Sigmoid colon (tissue), 7 donors: ENCODE measurements around the gene C19orf73. TPM values are rescaled to one million over a fixed set of nuclear protein-coding genes. Genes with fewer than 3 reads are reported as not detected.

ENCODE experiments used
- DNase-seq: peaks from one replicate; pipeline ENCODE4 v3.0.0-alpha.2; 2019
- H3K27ac ChIP-seq, 4 donors: fragments of 200-600 bp; sonication (generic); one replicate each; pipeline ENCODE4 v1.5.1; 2016 to 2019; ENCODE audit warnings: mild to moderate bottlenecking in 1 of 4
- H3K27me3 ChIP-seq, 3 donors: fragments of 200-600 bp; sonication (generic); one replicate each; pipeline ENCODE4 v1.5.1; 2019; ENCODE audit warnings: mild to moderate bottlenecking in 1 of 3
- H3K36me3 ChIP-seq, 4 donors: fragments of 200-600 bp; sonication (generic); one replicate each; pipeline ENCODE4 v1.5.1; 2016 to 2019
- H3K4me1 ChIP-seq, 4 donors: fragments of 200-600 bp; sonication (generic); one replicate each; pipeline ENCODE4 v1.5.1; 2017 to 2019
- H3K4me3 ChIP-seq, 4 donors: fragments of 200-600 bp; sonication (generic); one replicate each; pipeline ENCODE4 v1.5.1; 2017 to 2019; ENCODE audit warnings: mild to moderate bottlenecking in 2 of 4, moderate library complexity in 1 of 4
- H3K9me3 ChIP-seq, 4 donors: fragments of 200-600 bp in 3 of 4; sonication (generic) in 3 of 4; one replicate each; pipeline versions ENCODE4 v1.5.1 to v1.6.1; 2013 to 2019
- EP300 ChIP-seq, 4 donors: sonication (generic); formaldehyde crosslinking; IDR thresholded peaks; one replicate each; pipeline ENCODE4 v1.6.1; 2017; ENCODE audit warnings: antibody characterized with exemption in 4 of 4
- POLR2A ChIP-seq, 2 donors: fragments of 450-650 bp; IDR thresholded peaks; one replicate each; pipeline ENCODE4 v1.6.1; 2016; ENCODE audit warnings: antibody characterized with exemption in 2 of 2, mild to moderate bottlenecking in 2 of 2, moderate library complexity in 2 of 2
- POLR2AphosphoS5 ChIP-seq, 4 donors: sonication (generic); formaldehyde crosslinking; IDR thresholded peaks; one replicate each; pipeline ENCODE4 v1.6.1; 2017; ENCODE audit warnings: antibody characterized with exemption in 4 of 4
- WGBS, 2 donors: extraction: QIAGEN DNeasy Blood & Tissue Kit; methylation state at CpG; one replicate each; pipeline ENCODE4 v1.1.7; 2013; 5-methylcytosine and 5-hydroxymethylcytosine counted together
- intact Hi-C: fragments of 100-400 bp; cut with DNase I; formaldehyde crosslinking; loops from one replicate; pipeline ENCODE4 v1.15.1; 2023
- polyA plus RNA-seq, 3 donors: library from polyadenylated mRNA; stranded (reverse); fragments of 200-250 nt; gene quantifications; one replicate each; pipeline ENCODE4 v1.2.3, GENCODE V29; 2013
- total RNA-seq, 4 donors: library from RNA; depleted of rRNA; stranded (reverse); fragments of >200 nt; gene quantifications; one replicate each; pipeline ENCODE4 v1.1.0, GENCODE V29; 2016
- TF ChIP-seq, protein P1 (sequence below), 4 experiments: fragments of 450-650 bp in 3 of 4; fragments of 200-600 bp in 1 of 4; IDR thresholded peaks; one replicate each; pipeline ENCODE4 v1.5.1; 2016 to 2019; ENCODE audit warnings: antibody characterized with exemption in 4 of 4, mild to moderate bottlenecking in 3 of 4, moderate library complexity in 2 of 4
- donor health status: healthy with polysubstance abuse.
- donor health status: Bipolar disorder and iron deficiency.
- donor health status: healthy.

C19orf73 gene
- total and polyA plus RNA-seq, 7 donors, result 1.6 to 5.1 (median 2.3) TPM; not detected in 1

GRCh38 chr19:49151267-49152118 lies 32.5 kb upstream of the C19orf73 start:
- 3 to 9% methylated on average over 45 of the region's 45 CpGs for WGBS, 2 donors
- no peak overlapping the region for H3K4me3 ChIP-seq
- no peaks in the 10 kb centered on the region for H3K9me3 ChIP-seq
- peaks cover 0 to 37% (median 32%) of the 10 kb centered on the region in 4 donors for H3K4me1 ChIP-seq
- DNase-seq, result peak; percentile 78
- TF ChIP-seq, protein P1, sequence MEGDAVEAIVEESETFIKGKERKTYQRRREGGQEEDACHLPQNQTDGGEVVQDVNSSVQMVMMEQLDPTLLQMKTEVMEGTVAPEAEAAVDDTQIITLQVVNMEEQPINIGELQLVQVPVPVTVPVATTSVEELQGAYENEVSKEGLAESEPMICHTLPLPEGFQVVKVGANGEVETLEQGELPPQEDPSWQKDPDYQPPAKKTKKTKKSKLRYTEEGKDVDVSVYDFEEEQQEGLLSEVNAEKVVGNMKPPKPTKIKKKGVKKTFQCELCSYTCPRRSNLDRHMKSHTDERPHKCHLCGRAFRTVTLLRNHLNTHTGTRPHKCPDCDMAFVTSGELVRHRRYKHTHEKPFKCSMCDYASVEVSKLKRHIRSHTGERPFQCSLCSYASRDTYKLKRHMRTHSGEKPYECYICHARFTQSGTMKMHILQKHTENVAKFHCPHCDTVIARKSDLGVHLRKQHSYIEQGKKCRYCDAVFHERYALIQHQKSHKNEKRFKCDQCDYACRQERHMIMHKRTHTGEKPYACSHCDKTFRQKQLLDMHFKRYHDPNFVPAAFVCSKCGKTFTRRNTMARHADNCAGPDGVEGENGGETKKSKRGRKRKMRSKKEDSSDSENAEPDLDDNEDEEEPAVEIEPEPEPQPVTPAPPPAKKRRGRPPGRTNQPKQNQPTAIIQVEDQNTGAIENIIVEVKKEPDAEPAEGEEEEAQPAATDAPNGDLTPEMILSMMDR (IDR thresholded peaks at IDR 0.05), result no peak
- TF ChIP-seq POLR2AphosphoS5 (IDR thresholded peaks at IDR 0.05), result no peak
- TF ChIP-seq POLR2A (IDR thresholded peaks at IDR 0.05), result no peak
- no peak for TF ChIP-seq EP300 (IDR thresholded peaks at IDR 0.05)
- peaks cover 0 to 2% (median 0%) of the 10 kb centered on the region in 3 donors for H3K27me3 ChIP-seq
- intact Hi-C loops, result no loop called here
- H3K27ac ChIP-seq, result peak overlapping the region; percentile 76 to 85 (median 79)
- no peaks in the 10 kb centered on the region for H3K36me3 ChIP-seq

GRCh38 chr19:49150944-49151243 lies 32.0 kb upstream of the C19orf73 start:
- Histone ChIP-seq H3K27me3 (peaks cover 0 to 2% (median 0%) of the 10 kb centered on the region in 3 donors), H3K9me3 (no peaks in the 10 kb centered on the region), H3K4me3 (peak overlapping the region; percentile 47 to 72 (median 64)), H3K4me1 (peaks cover 0 to 43% (median 37%) of the 10 kb centered on the region in 4 donors), H3K27ac (peak overlapping the region; percentile 76 to 85 (median 79)), H3K36me3 (no peaks in the 10 kb centered on the region)
- intact Hi-C loops, result no loop called here
- TF ChIP-seq EP300 (IDR thresholded peaks at IDR 0.05), result no peak
- TF ChIP-seq, protein P1 (IDR thresholded peaks at IDR 0.05), result no peak
- no peak for TF ChIP-seq POLR2A (IDR thresholded peaks at IDR 0.05)
- TF ChIP-seq POLR2AphosphoS5 (IDR thresholded peaks at IDR 0.05), result no peak
- DNase-seq, result no peak
- 1 to 8% methylated on average over 15 to 16 of the region's 16 CpGs for WGBS, 2 donors

- 1% methylated on average over 75 of the region's 75 CpGs for WGBS, 2 donors
- H3K4me3 ChIP-seq, result peak overlapping the region; percentile 47 to 72 (median 64)
- intact Hi-C loops, result no loop called here
- H3K9me3 ChIP-seq, result no peaks in the 10 kb centered on the region
- TF ChIP-seq POLR2A (IDR thresholded peaks at IDR 0.05), result peak in 1 of 2 donors; percentile 57
- TF ChIP-seq, protein P1 (IDR thresholded peaks at IDR 0.05), result no peak
- TF ChIP-seq EP300 (IDR thresholded peaks at IDR 0.05), result no peak
- TF ChIP-seq POLR2AphosphoS5 (IDR thresholded peaks at IDR 0.05), result peak in 2 of 4 donors; percentile 41 to 50
- peak overlapping the region; percentile 76 to 85 (median 79) for H3K27ac ChIP-seq
- peaks cover 0 to 2% (median 0%) of the 10 kb centered on the region in 3 donors for H3K27me3 ChIP-seq
- peak; percentile 89 for DNase-seq
- H3K36me3 ChIP-seq, result no peaks in the 10 kb centered on the region
- peaks cover 0 to 49% (median 42%) of the 10 kb centered on the region in 4 donors for H3K4me1 ChIP-seq
Observed at GRCh38 chr19:49150106-49150943, 31.4 kb upstream of the C19orf73 start.

- DNase-seq, result peak; percentile 87
- no peaks in the 10 kb centered on the region for H3K9me3 ChIP-seq
- WGBS, 2 donors, result 0 to 1% methylated on average over 23 of the region's 23 CpGs
- H3K27ac ChIP-seq, result peak overlapping the region; percentile 76 to 85 (median 79)
- peaks cover 0 to 2% (median 0%) of the 10 kb centered on the region in 3 donors for H3K27me3 ChIP-seq
- H3K36me3 ChIP-seq, result no peaks in the 10 kb centered on the region
- peak overlapping the region; percentile 47 to 72 (median 64) for H3K4me3 ChIP-seq
- intact Hi-C loops, result loop anchor here (5.0 kb wide), 2 partner anchors 58 to 157 kb away; partner anchors contain the start of genes GYS1 and RUVBL2
- TF ChIP-seq POLR2AphosphoS5 (IDR thresholded peaks at IDR 0.05) (peak in 1 of 4 donors; percentile 18), POLR2A (IDR thresholded peaks at IDR 0.05) (no peak)
- peaks cover 0 to 50% (median 43%) of the 10 kb centered on the region in 4 donors for H3K4me1 ChIP-seq
Observed at GRCh38 chr19:49149652-49150105, 30.7 kb upstream of the C19orf73 start.
